Embryonic facial prominence (tissue), 1 donor: Measurements from ENCODE around the gene KRTAP4-7.
"Not testable (repeated sequence)": the region's sequence is repeated elsewhere in the genome, so short reads cannot be mapped to it uniquely, and the experiment has no call there.

ENCODE experiments used
- DNase-seq: peaks from one replicate; pipeline ENCODE4 v3.0.0-alpha.2; 2016; ENCODE audit errors: extremely low spot score

Gene KRTAP4-7

DNA sequence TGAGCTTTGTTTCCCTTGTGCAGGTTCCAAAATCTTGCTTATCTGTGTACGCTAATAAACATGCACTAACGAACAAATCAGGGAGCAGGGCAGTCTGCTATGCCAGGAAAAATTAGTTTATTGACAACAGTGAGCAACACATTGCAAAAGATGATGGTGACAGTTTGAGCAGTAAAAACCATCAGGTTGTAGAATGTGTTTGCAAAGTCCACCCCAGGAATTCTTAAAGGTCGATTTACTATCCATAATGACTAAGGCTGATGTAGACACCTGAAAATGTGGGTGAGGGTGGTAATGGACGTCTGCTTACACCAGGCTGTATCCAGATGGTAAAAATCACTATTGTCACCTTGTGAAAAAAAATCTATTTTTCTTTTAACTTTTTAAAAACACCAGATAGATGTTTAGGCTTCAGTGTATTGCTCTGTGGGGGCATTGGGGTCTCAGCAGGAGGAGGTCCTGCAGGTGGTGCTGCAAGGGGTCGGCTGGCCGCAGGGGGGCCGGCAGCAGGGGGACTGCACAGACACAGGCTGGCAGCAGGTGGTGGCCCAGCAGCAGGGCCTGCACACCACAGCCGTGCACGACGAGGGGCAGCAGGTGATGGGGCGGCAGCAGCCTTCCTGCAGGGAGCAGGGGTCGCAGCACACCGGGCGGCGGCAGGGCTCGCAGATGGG is 18.8 kb upstream of the KRTAP4-7 start:
- not testable (repeated sequence) for DNase-seq

DNA sequence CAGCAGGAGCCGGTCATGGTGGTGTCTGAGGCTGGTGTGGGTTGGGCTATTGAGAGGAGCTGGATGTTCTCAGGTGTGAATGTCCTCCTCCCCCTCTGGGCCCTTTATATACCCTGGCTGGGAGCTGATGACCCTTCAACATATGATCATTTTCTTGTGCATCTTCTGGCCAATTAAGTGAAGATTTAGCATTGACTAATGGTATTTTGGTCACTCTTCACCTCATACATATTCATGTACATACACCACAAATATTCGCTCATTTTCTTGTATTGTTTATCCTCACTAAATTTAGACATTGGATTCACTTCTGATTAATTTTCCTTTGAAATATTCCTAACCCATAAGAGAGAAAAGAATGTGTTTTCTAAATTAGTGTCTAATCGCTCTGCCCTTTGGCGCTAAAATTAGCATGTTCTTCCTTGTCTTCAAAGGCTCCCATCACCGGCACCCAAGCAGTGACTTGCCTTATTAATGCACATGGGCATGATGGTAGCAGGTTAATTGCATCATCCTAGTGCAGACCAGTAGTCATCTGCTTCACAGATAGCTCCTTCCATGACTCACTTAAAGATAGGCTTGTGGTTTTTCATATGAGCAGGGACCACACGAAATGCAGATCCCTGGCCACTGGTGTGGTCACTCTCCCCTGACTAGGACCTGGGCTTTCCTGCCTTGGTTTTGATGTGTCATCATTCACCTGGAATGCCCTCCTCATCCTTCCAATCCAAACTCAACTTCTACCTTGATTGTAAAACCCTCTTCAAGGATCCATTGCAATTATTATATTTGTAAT is 17.9 kb upstream of the KRTAP4-7 start, which contains the start of gene KRTAP2-4:
TSS of gene KRTAP2-4 (minus strand) at position 51 of the 796 bp plus-strand sequence. CDS start at position 17, 34 bp downstream.
- no peak for DNase-seq

DNA sequence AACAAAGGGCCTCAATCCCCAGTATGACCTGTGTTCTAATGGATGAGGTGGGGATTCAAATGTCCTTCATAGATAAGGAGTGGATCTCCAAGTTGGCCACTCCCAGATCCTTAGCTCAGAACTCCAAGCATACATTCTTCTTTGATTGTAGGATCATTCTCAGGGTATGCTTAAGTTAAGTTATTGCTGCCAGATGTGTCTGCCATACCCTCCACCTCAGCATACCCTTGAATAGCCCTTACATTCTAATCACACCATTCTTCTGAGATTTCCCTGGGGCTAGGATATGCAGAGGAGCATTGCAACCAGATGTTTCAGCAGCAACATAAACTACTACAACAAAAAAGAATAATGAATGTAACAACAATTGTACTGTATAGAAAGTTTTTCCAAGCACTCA is 16.7 kb upstream of the KRTAP4-7 start:
- no peak for DNase-seq

DNA sequence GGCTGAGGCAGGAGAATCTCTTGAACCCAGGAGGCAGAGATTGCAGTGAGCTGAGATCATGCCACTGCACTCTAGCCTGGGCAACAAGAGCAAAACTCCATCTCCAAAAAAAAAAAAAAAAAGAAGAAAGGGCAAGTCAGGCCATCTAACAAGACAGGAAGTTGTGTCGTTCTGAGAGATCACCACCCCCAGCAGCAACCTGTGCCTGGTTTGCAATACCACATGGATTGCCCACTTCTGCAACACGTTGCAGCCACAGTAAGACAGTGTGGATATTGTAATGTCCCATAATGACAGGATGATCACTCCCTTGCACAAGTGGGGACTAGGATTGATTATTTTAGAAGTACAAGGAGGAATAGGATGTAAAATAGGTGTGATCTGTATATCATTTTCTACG is 14.9 kb upstream of the KRTAP4-7 start:
- no peak for DNase-seq

DNA sequence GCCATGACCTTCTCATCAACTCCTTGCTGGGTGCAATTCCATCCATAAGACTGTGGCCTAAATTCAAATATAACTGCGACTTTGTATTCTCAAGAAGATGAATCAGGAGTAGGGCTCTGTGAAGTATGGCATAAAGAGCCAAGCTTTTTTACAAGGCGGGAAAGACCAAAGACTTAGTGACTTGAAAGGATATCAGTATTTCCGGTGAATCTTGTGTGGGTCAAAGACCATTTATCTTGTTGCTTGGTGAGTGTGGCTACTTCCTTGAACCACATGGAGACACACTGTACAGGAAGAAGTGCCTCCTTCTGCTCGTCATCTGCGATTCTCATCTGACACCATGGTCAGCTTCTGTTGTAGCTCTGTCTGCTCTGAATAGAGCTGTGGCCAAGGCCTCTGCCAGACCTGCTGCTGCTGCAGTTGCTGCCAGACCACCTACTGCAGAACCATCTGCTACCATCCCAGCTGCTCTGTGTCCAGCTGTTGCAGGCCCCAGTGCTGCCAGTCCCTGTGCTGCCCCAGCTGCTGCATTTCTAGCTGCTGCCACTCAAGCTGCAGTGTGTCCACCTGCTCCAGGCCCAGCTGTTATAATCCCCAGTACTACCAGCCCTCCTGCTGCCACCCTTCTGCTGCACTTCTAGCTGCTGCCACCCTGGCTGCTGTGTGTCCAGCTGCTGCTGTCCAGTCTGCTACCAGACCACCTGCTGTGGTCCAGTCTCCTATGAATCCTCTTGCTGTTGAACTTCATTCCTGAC is 12.2 kb upstream of the KRTAP4-7 start:
- DNase-seq = no peak

DNA sequence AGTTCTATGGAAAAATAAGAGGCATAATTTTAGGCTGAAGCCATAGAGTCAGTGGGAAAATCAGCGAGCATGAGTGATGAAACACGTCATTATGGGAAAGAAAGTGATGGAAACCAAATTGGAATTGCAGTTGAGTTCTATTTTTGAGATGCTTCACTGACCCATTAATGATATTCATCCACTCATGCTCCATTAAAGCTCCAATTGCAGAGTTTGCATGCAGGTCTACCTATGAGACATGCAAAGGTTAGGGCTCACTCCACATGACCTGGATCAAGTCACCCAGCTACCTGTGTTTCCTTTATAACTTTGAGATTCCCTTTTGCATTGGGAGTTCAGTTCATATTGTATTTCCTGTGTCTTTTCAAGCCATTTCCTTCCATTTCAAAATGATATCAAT is 10.3 kb upstream of the KRTAP4-7 start:
- no peak for DNase-seq

DNA sequence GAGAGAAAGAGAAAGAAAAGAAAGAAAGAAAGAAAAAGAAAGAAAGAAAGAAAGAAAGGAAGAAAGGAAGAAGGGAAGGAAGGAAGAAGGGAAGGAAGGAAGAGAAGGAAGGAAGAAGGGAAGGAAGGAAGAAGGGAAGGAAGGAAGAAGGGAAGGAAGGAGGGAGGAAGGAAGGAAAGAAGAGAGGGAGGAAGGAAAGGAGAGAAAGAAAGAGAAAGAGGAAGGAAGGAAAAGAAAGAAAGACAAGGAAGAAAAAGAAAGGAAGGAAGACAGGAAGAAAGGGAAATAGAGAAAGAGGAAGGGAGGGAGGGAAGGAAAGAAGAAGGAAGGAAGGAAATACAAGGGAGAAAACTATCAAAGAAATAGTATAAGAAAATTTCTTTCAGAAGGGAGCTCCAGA is 7.2 kb upstream of the KRTAP4-7 start:
- DNase-seq = no peak

DNA sequence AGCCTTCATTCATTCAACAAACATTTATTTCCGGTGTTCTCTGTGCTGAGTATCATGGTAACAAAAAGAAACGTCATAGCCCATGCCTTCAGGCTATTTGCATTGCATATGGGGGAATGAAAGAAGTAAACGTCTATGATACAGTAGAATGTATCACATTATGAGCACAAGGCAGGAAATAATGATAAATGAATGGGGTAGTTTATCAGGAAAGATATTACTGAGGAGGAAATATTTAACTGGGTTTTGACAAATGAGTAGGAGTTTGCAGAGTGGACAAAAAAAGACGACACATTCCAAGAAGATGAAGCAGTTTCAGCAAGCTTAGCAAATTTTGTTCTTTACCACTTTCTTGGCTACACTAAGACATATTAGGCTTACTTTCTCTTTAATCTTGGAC is 1.3 kb upstream of the KRTAP4-7 start:
- no peak for DNase-seq

DNA sequence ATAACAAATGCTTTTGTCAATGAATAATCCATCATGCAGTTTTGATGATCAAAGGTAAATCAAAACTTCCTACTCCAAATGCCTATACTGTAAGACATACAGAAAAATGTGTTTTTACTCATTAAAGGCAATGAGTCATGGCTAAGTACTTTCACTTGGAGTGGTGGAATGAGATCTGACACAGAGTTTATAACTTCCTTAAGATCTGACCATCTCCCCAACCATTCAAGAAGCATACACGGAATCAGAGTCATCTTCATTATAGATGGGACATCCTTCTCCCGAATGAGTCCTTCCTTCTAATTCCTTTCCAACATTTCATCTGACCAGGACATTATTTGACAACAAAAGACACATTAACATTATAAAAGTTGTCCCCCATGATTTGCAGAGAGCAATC is 523 bp upstream of the KRTAP4-7 start:
- not testable (repeated sequence) for DNase-seq

DNA sequence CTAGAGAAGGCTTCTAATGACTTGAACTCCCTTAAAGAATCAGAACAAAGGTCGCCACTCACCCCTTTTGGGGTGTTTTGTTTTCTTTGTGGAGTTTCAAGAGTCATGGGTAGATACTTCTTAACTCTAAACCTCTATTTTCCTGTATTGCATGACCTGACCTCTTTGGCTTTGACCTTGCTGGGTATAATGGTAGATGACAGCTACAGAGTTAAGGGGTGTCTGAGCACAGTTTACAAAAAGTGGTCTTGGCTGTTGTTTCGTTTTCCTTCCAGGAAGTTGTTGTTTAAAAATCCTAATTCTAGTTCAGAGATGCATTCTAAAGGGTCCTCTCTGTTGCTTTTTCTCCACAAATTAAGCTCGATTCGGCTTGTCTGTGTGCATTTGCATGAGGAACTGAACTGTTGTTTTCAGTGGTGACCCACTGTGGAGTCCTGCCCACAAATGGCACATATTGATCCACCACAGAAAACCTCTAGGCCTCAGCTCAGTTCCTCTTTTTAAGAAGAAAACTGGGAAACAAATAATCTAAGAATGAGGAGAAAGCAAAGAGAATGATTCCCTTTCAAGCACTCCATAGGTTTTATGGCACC is 4.9 kb downstream of the KRTAP4-7 start:
- DNase-seq = not testable (repeated sequence)

DNA sequence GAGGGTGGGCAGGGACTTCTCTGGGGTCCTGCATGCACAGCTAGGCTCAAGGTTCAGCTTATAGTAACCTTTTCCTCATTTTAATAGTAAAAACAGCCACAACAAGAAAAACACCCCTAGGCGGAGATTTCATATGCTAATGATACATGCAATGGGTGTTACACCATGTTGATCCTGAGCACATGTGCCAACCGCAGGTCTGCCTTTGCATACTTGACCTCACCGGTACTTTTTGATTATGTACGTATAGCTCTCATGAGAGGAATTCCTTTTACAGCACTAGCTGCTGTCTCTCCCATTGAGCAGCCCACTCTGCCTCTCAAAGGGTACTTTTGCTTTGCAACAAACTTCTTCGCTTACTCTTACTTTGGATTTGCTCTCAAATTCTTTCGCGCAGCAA is 12.1 kb downstream of the KRTAP4-7 start:
- no peak for DNase-seq

DNA sequence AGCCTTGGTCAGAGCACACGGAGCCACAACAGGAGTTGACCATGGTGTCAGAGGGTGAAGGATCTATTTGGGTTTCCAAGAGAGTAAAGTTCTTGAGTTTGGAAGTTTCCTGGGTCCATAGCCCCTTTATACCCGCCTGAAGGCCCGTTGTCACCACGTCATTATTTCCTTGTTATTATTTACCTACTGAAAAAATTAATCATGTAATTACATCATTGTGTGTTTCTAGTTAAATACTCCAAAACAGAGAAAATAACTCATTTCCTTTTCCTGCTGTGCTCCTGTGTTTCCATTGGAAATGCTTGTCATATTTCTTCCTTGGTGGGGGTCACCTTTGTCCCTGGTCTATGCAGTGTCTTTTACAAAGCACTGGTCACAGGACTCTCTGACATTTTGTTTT is 14.1 kb downstream of the KRTAP4-7 start, which contains the start of gene KRTAP4-8:
TSS of gene KRTAP4-8 (minus strand) at position 101 of the 400 bp plus-strand sequence. CDS start at position 43, 58 bp downstream.
- DNase-seq = no peak

DNA sequence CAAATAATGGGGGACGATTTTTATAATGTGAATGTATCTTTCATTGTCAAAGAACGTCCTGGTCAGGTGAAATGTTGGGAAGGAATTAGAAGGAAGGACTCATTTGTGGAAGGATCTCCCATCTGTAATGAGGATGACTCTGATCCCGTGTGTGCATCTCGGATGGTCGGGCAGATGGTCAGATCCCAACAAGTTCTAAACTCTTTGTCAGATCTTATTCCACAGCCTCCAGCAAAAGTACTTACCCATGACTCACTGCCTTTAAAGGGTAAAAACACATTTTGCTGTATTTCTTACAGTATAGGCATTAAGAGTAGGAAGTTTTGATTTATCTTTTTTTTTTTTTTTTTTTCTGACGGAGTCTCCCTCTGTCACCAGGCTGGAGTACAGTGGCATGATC is 14.5 kb downstream of the KRTAP4-7 start:
- no peak for DNase-seq

DNA sequence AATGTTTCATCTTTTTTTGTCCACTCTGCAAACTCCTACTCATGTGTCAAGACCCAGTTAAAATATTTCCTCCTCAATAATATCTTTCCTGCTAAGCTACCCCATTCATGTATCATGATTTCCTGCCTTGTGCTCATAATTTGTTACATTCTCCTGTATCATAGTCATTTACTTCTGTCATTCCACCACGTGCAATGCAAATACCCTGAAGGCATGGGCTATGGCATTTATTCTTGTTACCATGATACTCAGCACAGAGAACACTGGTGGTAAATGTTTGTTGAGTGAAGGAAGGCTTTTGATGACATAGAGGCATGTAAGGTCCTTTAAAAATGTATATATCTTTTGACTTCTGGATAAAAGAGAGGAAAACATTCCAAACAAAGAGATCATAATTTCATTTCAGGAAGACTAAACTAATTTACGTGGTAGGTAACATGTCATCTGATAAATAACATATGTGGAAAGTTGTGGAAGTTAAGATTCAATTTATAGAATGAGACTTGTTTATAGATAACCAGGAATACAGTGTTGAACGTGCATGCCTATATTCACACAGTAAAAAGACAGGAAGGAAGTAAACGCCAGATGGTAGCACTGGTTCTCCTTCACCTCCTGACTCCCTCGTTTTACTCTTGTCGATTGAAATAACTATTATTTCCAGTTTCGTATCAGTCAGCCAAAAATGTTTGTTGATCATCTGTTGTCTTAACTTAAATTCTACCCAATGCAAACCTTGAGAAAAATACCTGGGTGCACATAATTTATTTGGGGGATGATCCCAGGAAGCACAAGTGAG is 15.9 kb downstream of the KRTAP4-7 start:
- not testable (repeated sequence) for DNase-seq

DNA sequence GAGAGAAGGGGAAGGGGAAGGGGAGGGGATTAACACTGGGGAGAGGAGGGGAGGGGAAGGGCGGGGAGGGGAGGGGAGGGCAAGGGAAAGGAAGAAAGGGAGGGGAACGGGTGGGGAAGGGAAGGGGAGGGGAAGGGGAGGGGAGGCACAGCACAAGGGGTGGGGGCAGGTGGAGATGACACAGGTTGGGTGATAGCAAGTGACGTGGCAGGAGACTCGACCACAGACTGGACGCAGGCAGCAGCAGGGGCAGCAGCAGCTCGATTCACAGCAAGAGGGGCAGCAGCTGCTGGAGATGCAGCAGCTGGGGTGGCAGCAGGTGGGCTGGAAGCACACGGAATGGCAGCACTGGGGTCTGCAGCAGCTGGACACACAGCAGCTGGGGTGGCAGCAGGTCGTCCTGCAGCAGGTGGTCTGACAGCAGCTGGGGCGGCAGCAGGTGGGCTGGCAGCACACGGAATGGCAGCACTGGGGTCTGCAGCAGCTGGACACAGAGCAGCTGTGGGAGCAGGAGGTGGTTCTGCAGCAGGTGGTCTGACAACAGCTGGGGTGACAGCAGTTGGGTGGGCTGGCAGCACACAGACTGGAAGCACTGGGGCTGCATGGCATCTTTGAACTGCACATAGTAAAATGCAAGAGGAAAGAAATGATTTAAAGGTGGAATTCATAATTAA is 17.8 kb downstream of the KRTAP4-7 start, which contains the start of gene KRTAP4-16:
TSS of gene KRTAP4-16 (minus strand) at position 624 of the 674 bp plus-strand sequence. CDS start at position 624, 0 bp downstream.
- no peak for DNase-seq

DNA sequence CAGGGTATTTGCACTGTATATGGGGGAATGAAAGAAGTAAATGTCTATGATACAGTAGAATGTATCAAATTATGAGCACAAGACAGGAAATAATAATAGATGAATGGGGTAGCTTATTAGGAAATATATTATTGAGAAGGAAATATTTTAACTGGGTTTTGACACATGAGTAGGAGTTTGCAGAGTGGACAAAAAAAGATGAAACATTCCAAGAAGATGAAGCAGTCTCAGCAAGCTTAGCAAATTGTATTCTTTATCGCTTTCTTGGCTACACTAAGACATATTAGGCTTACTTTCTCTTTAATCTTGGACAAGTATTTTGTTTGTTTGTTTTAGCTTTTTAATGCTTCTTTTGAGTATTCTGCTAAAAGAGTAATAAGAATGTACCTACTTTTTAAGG is 19.9 kb downstream of the KRTAP4-7 start:
- DNase-seq = no peak

DNA sequence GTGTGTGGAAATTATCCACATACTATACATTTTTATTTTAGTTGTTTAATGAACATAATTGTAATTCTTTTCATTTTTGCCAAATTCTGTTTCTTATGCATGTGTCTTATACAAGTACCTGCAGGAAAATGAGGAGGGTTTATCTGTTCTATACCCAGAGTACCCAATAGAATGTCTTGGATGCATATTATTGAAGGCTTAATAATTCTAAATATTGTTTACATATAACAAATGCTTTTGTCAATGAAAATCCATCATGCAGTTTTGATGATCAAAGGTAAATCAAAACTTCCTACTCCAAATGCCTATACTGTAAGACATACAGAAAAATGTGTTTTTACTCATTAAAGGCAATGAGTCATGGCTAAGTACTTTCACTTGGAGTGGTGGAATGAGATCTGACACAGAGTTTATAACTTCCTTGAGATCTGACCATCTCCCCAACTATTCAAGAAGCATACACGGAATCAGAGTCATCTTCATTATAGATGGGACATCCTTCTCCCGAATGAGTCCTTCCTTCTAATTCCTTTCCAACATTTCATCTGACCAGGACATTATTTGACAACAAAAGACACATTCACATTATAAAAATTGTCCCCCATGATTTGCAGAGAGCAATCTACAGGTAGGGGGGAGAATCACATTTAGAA is 20.6 kb downstream of the KRTAP4-7 start:
- DNase-seq = not testable (repeated sequence)

DNA sequence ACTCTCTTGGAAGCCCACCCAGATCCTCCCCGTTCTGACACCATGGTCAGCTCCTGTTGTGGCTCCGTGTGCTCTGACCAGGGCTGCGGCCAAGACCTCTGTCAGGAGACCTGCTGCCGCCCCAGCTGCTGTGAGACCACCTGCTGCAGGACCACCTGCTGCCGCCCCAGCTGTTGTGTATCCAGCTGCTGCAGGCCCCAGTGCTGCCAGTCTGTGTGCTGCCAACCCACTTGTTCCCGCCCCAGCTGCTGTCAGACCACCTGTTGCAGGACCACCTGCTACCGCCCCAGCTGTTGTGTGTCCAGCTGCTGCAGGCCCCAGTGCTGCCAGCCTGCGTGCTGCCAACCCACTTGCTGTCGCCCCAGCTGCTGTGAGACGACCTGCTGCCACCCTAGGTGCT is 21.4 kb downstream of the KRTAP4-7 start, which contains the start of gene KRTAP4-9:
TSS of gene KRTAP4-9 (plus strand) at position 43 of the 400 bp plus-strand sequence. CDS start at position 43, 0 bp downstream.
- not testable (repeated sequence) for DNase-seq

DNA sequence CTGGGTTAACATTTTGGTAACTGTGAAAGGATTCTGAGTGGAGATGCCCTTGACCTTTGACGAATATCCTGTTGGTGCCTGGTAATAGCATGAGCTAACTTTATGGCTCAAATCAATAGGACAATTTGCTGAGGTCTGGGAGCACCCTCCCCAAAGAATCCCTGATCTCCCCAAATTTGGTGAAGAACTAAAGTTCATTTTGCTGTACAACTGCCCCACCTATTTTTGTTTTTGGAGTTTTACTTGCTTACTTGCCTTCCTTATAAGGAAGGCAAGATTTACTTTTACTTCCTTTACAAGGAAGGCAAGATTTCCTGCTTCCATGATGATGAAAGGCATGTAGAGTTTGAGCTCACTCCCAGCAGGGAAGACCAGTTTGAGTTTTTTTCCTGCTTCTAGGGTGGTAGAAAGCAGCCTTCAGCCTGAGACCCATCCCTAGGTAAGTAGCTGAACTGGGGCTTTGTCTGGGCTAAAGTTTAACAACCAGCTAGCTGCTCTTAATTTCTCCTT is 24.0 kb downstream of the KRTAP4-7 start:
- DNase-seq = no peak
